HepG2 (cell line): ENCODE measurements around the gene TMEM139. TPM values are rescaled to one million over a fixed set of nuclear protein-coding genes. Genes with fewer than 3 reads are reported as not detected.

Source experiments
- ATAC-seq: fragments of 200-7000 bp; cut with Tn5 transposase; 3 replicates; pipeline ENCODE4 v1.9.1; 2020; ENCODE audit warnings: mild to moderate bottlenecking, moderate library complexity
- BruUV-seq: library from RNA; stranded (reverse); fragments of 400-500 nt; replicated peaks from 2 replicates; lab custom pipeline; 2021; lab: Mats Ljungman, UMichigan
- CTCF ChIA-PET: fragments of 300-600 bp; formaldehyde crosslinking; extraction: SDS; loops from one replicate; lab custom pipeline; 2021; ENCODE audit warnings: low total read pairs, inconsistent platforms, low intra/inter-chr PET ratio; lab: Yijun Ruan, JAX
- POLR2A ChIA-PET: fragments of 350-600 bp; sonication (Branson Sonifier 250); formaldehyde crosslinking; loops from one replicate; lab custom pipeline; 2020; ENCODE audit warnings: antibody characterized with exemption, inconsistent platforms; lab: Yijun Ruan, JAX
- DNase-seq: peaks from one replicate; pipeline ENCODE4 v3.0.0-alpha.2; 2015; ENCODE audit warnings: low spot score
- FAIRE-seq: peaks from 3 replicates; lab custom pipeline; 2011; peaks lifted over from hg19 to GRCh38; lab: Jason Lieb, UNC
- H2AFZ ChIP-seq: one replicate; pipeline ENCODE4 v1.6.1; 2011; ENCODE audit warnings: low read length, inconsistent platforms
- H3K27ac ChIP-seq: fragments of 300-600 bp; 3 replicates; pipeline ENCODE4 v1.8.0; 2011; ENCODE audit warnings: mixed run types, mild to moderate bottlenecking, mixed read lengths, low read length, inconsistent platforms; ENCODE audit not compliant: insufficient read depth; ENCODE audit errors: extremely low read length
- H3K27me3 ChIP-seq, 2 experiments: fragments of 200-600 bp in 1 of 2; 2 replicates in 1 of 2; 3 replicates in 1 of 2; pipeline versions ENCODE4 v1.6.0 to v1.8.0; 2011; ENCODE audit warnings: low read length in 2 of 2, mild to moderate bottlenecking in 2 of 2, moderate library complexity in 2 of 2, inconsistent platforms in 1 of 2; ENCODE audit not compliant: insufficient read depth in 2 of 2, control insufficient read depth in 1 of 2
- H3K36me3 ChIP-seq, 2 experiments: fragments of 200-600 bp in 1 of 2; replicated peaks in 1 of 2; 2 replicates in 1 of 2; 3 replicates in 1 of 2; pipeline versions ENCODE4 v1.5.1 to v1.8.0; 2011; ENCODE audit warnings: low read length in 2 of 2, inconsistent platforms in 1 of 2; ENCODE audit not compliant: insufficient read depth in 2 of 2, control insufficient read depth in 1 of 2
- H3K4me1 ChIP-seq: 2 replicates; pipeline ENCODE4 v1.5.1; 2012; ENCODE audit warnings: low read length, inconsistent platforms; ENCODE audit not compliant: insufficient read depth
- H3K4me2 ChIP-seq: 2 replicates; pipeline ENCODE4 v1.6.0; 2011; ENCODE audit warnings: low read depth, low read length, inconsistent platforms
- H3K4me3 ChIP-seq, 3 experiments: fragments of 200-600 bp in 1 of 3; sonication (generic), shearing (Covaris generic) in 1 of 3; replicated peaks in 1 of 3; 2 replicates each; pipeline ENCODE4 v1.5.1; 2011 to 2016; ENCODE audit warnings: low read length in 3 of 3, inconsistent platforms in 2 of 3, low read depth in 2 of 3, mild to moderate bottlenecking in 2 of 3, control low read depth in 1 of 3, mixed read lengths in 1 of 3; ENCODE audit not compliant: insufficient read depth in 1 of 3
- H3K79me2 ChIP-seq: one replicate; pipeline ENCODE4 v1.6.1; 2011; ENCODE audit warnings: low read length, inconsistent platforms; ENCODE audit not compliant: insufficient read depth
- H3K9ac ChIP-seq: 2 replicates; pipeline ENCODE4 v1.6.0; 2011; ENCODE audit warnings: mild to moderate bottlenecking, low read depth, low read length, inconsistent platforms; ENCODE audit not compliant: insufficient read depth
- H3K9me3 ChIP-seq: 2 replicates; pipeline ENCODE4 v1.5.1; 2012; ENCODE audit warnings: mild to moderate bottlenecking, low read length
- H4K20me1 ChIP-seq: 2 replicates; pipeline ENCODE4 v1.6.0; 2011; ENCODE audit warnings: inconsistent platforms, mild to moderate bottlenecking, low read length, moderate library complexity; ENCODE audit not compliant: insufficient read depth
- AGO1 ChIP-seq: fragments of 200-400 bp; formaldehyde crosslinking; IDR thresholded peaks from 2 replicates; pipeline ENCODE4 v1.6.1; 2017; ENCODE audit warnings: mild to moderate bottlenecking, low read depth, low read length, moderate library complexity; ENCODE audit not compliant: poor library complexity, severe bottlenecking
- GABPA ChIP-seq, 2 experiments: IDR thresholded peaks; 2 replicates each; pipeline ENCODE4 v1.6.1; 2011 to 2016; ENCODE audit warnings: low read depth in 2 of 2, low read length in 1 of 2, missing biosample characterization in 1 of 2, missing genetic modification characterization in 1 of 2
- HNRNPK ChIP-seq: fragments of 200-400 bp; formaldehyde crosslinking; IDR thresholded peaks from 2 replicates; pipeline ENCODE4 v1.6.1; 2018; ENCODE audit warnings: low read length, low read depth, moderate library complexity, mild to moderate bottlenecking; ENCODE audit not compliant: poor library complexity, severe bottlenecking
- HOXD1 ChIP-seq: sonication (generic); formaldehyde crosslinking; IDR thresholded peaks from 2 replicates; pipeline ENCODE4 v1.5.0; 2020; ENCODE audit warnings: missing genetic modification reagents
- RBM39 ChIP-seq: fragments of 200-400 bp; formaldehyde crosslinking; IDR thresholded peaks from one replicate; pipeline ENCODE4 v1.6.1; 2018; ENCODE audit warnings: antibody characterized with exemption, mild to moderate bottlenecking, low read depth, low read length; ENCODE audit not compliant: poor library complexity, severe bottlenecking
- SOX13 ChIP-seq, 3 experiments: fragments of 450-650 bp in 1 of 3; sonication (generic) in 1 of 3; formaldehyde crosslinking in 1 of 3; IDR thresholded peaks in 2 of 3; conservative IDR thresholded peaks in 1 of 3; 2 replicates each; pipeline versions ENCODE4 v1.5.0 to v1.6.1; 2016 to 2020; ENCODE audit warnings: antibody characterized with exemption in 1 of 3, mild to moderate bottlenecking in 1 of 3, missing compliant biosample characterization in 1 of 3, missing genetic modification reagents in 1 of 3, moderate library complexity in 1 of 3
- ZNF816 ChIP-seq: sonication (generic); formaldehyde crosslinking; IDR thresholded peaks from 2 replicates; pipeline ENCODE4 v1.8.0; 2022; ENCODE audit warnings: missing genetic modification reagents, mild to moderate bottlenecking, borderline replicate concordance
- ZNF850 ChIP-seq: sonication (generic); formaldehyde crosslinking; conservative IDR thresholded peaks from 2 replicates; pipeline ENCODE4 v1.9.0; 2021; ENCODE audit warnings: mild to moderate bottlenecking, missing genetic modification reagents
- ZSCAN29 ChIP-seq: sonication (generic); formaldehyde crosslinking; conservative IDR thresholded peaks from 2 replicates; pipeline ENCODE4 v1.4.0; 2020; ENCODE audit warnings: mild to moderate bottlenecking, missing genetic modification reagents
- WGBS: methylation state at CpG from one replicate; pipeline ENCODE4 v1.1.6; 2017; ENCODE audit warnings: low lambda C conversion rate; 5-methylcytosine and 5-hydroxymethylcytosine counted together
- in situ Hi-C: cut with HindIII; loops from 2 replicates; pipeline ENCODE4 v1.10.0; 2017; ENCODE audit warnings: low pct_unique_long_range_greater_than_20kb; ENCODE audit not compliant: extremely low pct_ligation_motif_present
- intact Hi-C: fragments of 100-400 bp; cut with micrococcal nuclease; formaldehyde crosslinking; loops from one replicate; pipeline ENCODE4 v1.10.0; 2022; ENCODE audit not compliant: unreplicated experiment
- polyA plus RNA-seq, 8 experiments: library from polyadenylated mRNA; depleted of rRNA in 3 of 8; stranded (reverse) in 7 of 8; unstranded in 1 of 8; fragments of >200 nt; fragmentation: Illumina TruSeq in 4 of 8; extraction: Trizol in 4 of 8; gene quantifications; 2 replicates each; pipeline versions ENCODE4 v1.2.1 to v1.2.3, GENCODE V29; 2011 to 2016; ENCODE audit warnings: low read depth in 4 of 8, missing spikeins in 1 of 8, mixed read lengths in 1 of 8; ENCODE audit not compliant: insufficient read depth in 1 of 8
- total RNA-seq, 5 experiments: library from RNA; depleted of rRNA; stranded (reverse); fragments of >200 nt; fragmentation: Illumina TruSeq; extraction: Trizol; gene quantifications; 2 replicates each; pipeline ENCODE4 v1.2.3, GENCODE V29; 2016; ENCODE audit warnings: low read depth in 1 of 5
- TF ChIP-seq, protein P1 (sequence below): sonication (generic); formaldehyde crosslinking; IDR thresholded peaks from 2 replicates; pipeline ENCODE4 v1.4.0; 2020; ENCODE audit warnings: mild to moderate bottlenecking, missing genetic modification reagents

TMEM139 gene
- total and polyA plus RNA-seq, 2 of the 13 experiments (the other 11 are each of a cell fraction or from before 2014, with no cell fraction given), result 7.9 to 14.0 TPM

DNA sequence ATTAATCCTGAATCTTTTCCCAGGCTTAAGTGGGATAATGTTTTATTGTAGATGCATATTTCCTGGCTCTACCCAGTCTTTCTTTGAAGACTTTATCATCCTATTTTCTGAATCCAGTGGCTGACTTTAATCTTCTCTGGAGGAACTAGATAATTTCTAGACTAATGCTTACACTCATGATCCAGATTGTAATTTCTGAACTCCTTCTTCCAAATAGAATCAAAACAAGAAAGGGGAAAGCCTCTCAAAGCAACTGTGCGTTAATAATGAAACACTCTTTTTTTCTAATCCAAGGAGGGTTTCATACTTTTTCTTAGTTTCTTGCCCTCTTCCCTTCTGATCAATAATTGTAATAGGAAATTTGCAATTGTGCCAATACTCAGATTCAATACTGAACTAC, 13.5 kb upstream of the TMEM139 start:
- no peak overlapping the region for H3K4me2 ChIP-seq
- no peaks in the 10 kb centered on the region; the same call in 1 of the 2 replicates for H3K4me1 ChIP-seq
- CTCF ChIA-PET, result no interaction called here
- no peak for FAIRE-seq
- in situ Hi-C loops, result no loop called here
- POLR2A ChIA-PET, result no interaction called here
- peaks cover 4 to 23% of the 10 kb centered on the region in 2 experiments; a peak in 4 of 5 replicates for H3K36me3 ChIP-seq
- intact Hi-C loops, result no loop called here
- no peaks in the 10 kb centered on the region for H3K9me3 ChIP-seq
- H3K27me3 ChIP-seq, result no peaks in the 10 kb centered on the region
- no peak overlapping the region for H3K9ac ChIP-seq
- no peak overlapping the region for H3K4me3 ChIP-seq
- no peaks in the 10 kb centered on the region for H4K20me1 ChIP-seq
- no peak for ATAC-seq
- 95% methylated on average over 1 of the region's 1 CpG for WGBS
- no peak for TF ChIP-seq RBM39
- no peak for TF ChIP-seq ZNF850 (CRISPR knock-in tag)
- no peak for TF ChIP-seq ZNF816 (CRISPR knock-in tag)
- TF ChIP-seq ZSCAN29 (CRISPR knock-in tag), result no peak
- DNase-seq, result no peak
- BruUV-seq, result no TSS peak
- no peaks in the 10 kb centered on the region for H3K79me2 ChIP-seq
- H3K27ac ChIP-seq, result no peak overlapping the region
- no peak overlapping the region for H2AFZ ChIP-seq

DNA sequence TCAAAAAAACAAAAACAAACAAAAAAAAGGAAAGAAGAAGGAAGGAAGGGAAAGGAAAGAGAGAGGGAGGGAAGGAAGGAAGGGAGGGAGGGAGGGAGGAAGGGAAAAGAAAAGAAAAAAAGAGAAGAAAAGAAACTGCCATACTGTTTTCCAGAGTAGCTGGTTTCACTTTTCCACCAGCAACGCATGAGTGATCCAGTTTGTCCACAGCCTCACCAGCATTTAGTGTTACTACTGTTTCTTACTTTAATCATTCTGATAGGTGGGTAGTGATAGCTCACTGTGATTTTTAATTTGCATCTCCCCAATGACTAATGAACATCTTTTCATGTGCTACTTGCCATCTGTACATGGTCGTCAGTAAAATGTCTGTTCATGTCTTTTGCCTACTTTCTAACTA, 11.9 kb upstream of the TMEM139 start:
- ATAC-seq, result no peak
- Histone ChIP-seq H3K36me3 (peaks cover 1 to 15% of the 10 kb centered on the region in 2 experiments; a peak in 3 of 5 replicates), H3K4me3 (no peak overlapping the region), H3K27me3 (no peaks in the 10 kb centered on the region), H3K27ac (no peak overlapping the region), H3K9me3 (no peaks in the 10 kb centered on the region), H4K20me1 (no peaks in the 10 kb centered on the region), H3K9ac (no peak overlapping the region), H2AFZ (no peak overlapping the region), H3K4me1 (no peaks in the 10 kb centered on the region), H3K79me2 (no peaks in the 10 kb centered on the region), H3K4me2 (no peak overlapping the region)
- in situ Hi-C loops, result no loop called here
- no peak for DNase-seq
- ChIA-PET CTCF (no interaction called here), POLR2A (interaction anchor here (1.6 kb wide), 1 partner anchor 10 kb away, joined by 4 read pairs; the partner anchor contains the start of gene GSTK1)
- WGBS, result 92% methylated on average over 2 of the region's 2 CpGs
- FAIRE-seq, result no peak
- no TSS peak for BruUV-seq
- intact Hi-C loops, result no loop called here
- TF ChIP-seq AGO1 (no peak), GABPA (IDR thresholded peaks at IDR 0.05; ENCODE audit: low read depth, low read length) (no peak), GABPA (CRISPR knock-in tag; IDR thresholded peaks at IDR 0.05; ENCODE audit: low read depth) (no peak), HOXD1 (CRISPR knock-in tag) (no peak), SOX13 (IDR thresholded peaks at IDR 0.05) (no peak), SOX13 (CRISPR knock-in tag; conservative IDR thresholded peaks at IDR 0.05 in 1 of 2, IDR thresholded peaks at IDR 0.05 in 1 of 2) (no peak), HNRNPK (peak; percentile 77)
- TF ChIP-seq, protein P1, sequence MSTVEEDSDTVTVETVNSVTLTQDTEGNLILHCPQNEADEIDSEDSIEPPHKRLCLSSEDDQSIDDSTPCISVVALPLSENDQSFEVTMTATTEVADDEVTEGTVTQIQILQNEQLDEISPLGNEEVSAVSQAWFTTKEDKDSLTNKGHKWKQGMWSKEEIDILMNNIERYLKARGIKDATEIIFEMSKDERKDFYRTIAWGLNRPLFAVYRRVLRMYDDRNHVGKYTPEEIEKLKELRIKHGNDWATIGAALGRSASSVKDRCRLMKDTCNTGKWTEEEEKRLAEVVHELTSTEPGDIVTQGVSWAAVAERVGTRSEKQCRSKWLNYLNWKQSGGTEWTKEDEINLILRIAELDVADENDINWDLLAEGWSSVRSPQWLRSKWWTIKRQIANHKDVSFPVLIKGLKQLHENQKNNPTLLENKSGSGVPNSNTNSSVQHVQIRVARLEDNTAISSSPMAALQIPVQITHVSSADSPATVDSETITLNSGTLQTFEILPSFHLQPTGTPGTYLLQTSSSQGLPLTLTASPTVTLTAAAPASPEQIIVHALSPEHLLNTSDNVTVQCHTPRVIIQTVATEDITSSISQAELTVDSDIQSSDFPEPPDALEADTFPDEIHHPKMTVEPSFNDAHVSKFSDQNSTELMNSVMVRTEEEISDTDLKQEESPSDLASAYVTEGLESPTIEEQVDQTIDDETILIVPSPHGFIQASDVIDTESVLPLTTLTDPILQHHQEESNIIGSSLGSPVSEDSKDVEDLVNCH (CRISPR knock-in tag), result no peak
